NCI-H1105 treated with DMSO at 0.1 percent for 48 hours (cell line): ENCODE data around the gene EPHA8.

ENCODE experiments used
- DNase-seq: peaks from one replicate; lab custom pipeline; 2025; lab: John Stamatoyannopoulos, UW

Gene EPHA8

GRCh38 chr1:22618056-22618455 lies 54.8 kb downstream of the EPHA8 start:
- no peak for DNase-seq

- DNase-seq: no peak
Observed at GRCh38 chr1:22619252-22619651, 56.0 kb downstream of the EPHA8 start.

GRCh38 chr1:22619798-22620197 lies 56.5 kb downstream of the EPHA8 start:
- DNase-seq: no peak

GRCh38 chr1:22621761-22622160 lies 58.5 kb downstream of the EPHA8 start:
- no peak for DNase-seq

- no peak for DNase-seq
Observed at GRCh38 chr1:22625262-22625925, 62.1 kb downstream of the EPHA8 start.

GRCh38 chr1:22626237-22627157 lies 63.2 kb downstream of the EPHA8 start:
- DNase-seq: no peak

GRCh38 chr1:22627331-22627730 lies 64.0 kb downstream of the EPHA8 start:
- DNase-seq: no peak

GRCh38 chr1:22628698-22629444 lies 65.6 kb downstream of the EPHA8 start:
- DNase-seq: no peak

- DNase-seq: no peak
Observed at GRCh38 chr1:22629886-22630285, 66.6 kb downstream of the EPHA8 start.

- no peak for DNase-seq
Observed at GRCh38 chr1:22633697-22634463, 70.6 kb downstream of the EPHA8 start.

GRCh38 chr1:22635436-22635835 lies 72.1 kb downstream of the EPHA8 start:
- DNase-seq: no peak

GRCh38 chr1:22636353-22636752 lies 73.1 kb downstream of the EPHA8 start, which contains the start of gene C1QA:
C1QA (plus strand) TSS chr1:22636628; CDS start chr1:22637617, 989 bp downstream.
- no peak for DNase-seq

- DNase-seq: no peak
Observed at GRCh38 chr1:22636927-22637326, 73.6 kb downstream of the EPHA8 start.

- DNase-seq: no peak
Observed at GRCh38 chr1:22637907-22638445, 74.7 kb downstream of the EPHA8 start.

GRCh38 chr1:22638476-22639234 lies 75.4 kb downstream of the EPHA8 start:
- DNase-seq: no peak

GRCh38 chr1:22639286-22639685 lies 76.0 kb downstream of the EPHA8 start:
- no peak for DNase-seq

GRCh38 chr1:22641247-22641646 lies 78.0 kb downstream of the EPHA8 start:
- no peak for DNase-seq

GRCh38 chr1:22641906-22642636 lies 78.8 kb downstream of the EPHA8 start:
- DNase-seq: peak; percentile 47

GRCh38 chr1:22643381-22643780 lies 80.1 kb downstream of the EPHA8 start, which contains the start of gene C1QC:
C1QC (plus strand) TSS chr1:22643633; CDS start chr1:22644024, 391 bp downstream.
- no peak for DNase-seq

- DNase-seq: no peak
Observed at GRCh38 chr1:22643928-22644327, 80.6 kb downstream of the EPHA8 start.
